Neural cell (in vitro differentiated cells): ENCODE results near the gene HTR2B. TPM values are rescaled to one million over a fixed set of nuclear protein-coding genes. Genes with fewer than 3 reads are reported as not detected.

Experiments
- H2AFZ ChIP-seq: fragments of 200-600, 300-800 bp; sonication (generic), shearing (Covaris generic); 2 replicates; pipeline ENCODE4 v1.6.0; 2014; ENCODE audit warnings: low read depth, mild to moderate bottlenecking, antibody characterized with exemption, low read length, moderate library complexity
- H3F3A ChIP-seq: fragments of 200-600 bp; shearing (Covaris generic); 2 replicates; pipeline ENCODE4 v1.6.1; 2016; ENCODE audit warnings: mild to moderate bottlenecking, moderate library complexity, mixed read lengths, antibody characterized with exemption, low read length; ENCODE audit not compliant: insufficient read depth, poor library complexity, severe bottlenecking
- H3K27ac ChIP-seq: fragments of 200-600, 300-800 bp; sonication (generic), shearing (Covaris generic); 2 replicates; pipeline ENCODE4 v1.5.1; 2014; ENCODE audit warnings: mild to moderate bottlenecking, low read length, moderate library complexity
- H3K27me3 ChIP-seq: fragments of 300-800, 200-600 bp; sonication (generic), shearing (Covaris generic); 2 replicates; pipeline ENCODE4 v1.6.0; 2014; ENCODE audit warnings: mild to moderate bottlenecking, low read depth, low read length, moderate library complexity; ENCODE audit not compliant: insufficient read depth
- H3K36me3 ChIP-seq: fragments of 300-800, 200-600 bp; sonication (generic), shearing (Covaris generic); 2 replicates; pipeline ENCODE4 v1.5.1; 2014; ENCODE audit warnings: mild to moderate bottlenecking, antibody characterized with exemption, low read length, moderate library complexity; ENCODE audit not compliant: insufficient read depth
- H3K4me2 ChIP-seq: fragments of 300-800, 200-600 bp; sonication (generic), shearing (Covaris generic); 2 replicates; pipeline ENCODE4 v1.6.0; 2014; ENCODE audit warnings: mild to moderate bottlenecking, low read length
- H3K4me3 ChIP-seq: fragments of 300-800, 200-600 bp; sonication (generic), shearing (Covaris generic); 2 replicates; pipeline ENCODE4 v1.5.1; 2014; ENCODE audit warnings: mild to moderate bottlenecking, low read length, moderate library complexity
- H3K79me2 ChIP-seq: fragments of 200-600 bp; shearing (Covaris generic); replicated peaks from 2 replicates; pipeline ENCODE4 v1.6.0; 2014; ENCODE audit warnings: mild to moderate bottlenecking, low read length, moderate library complexity; ENCODE audit not compliant: insufficient read depth
- H3K9ac ChIP-seq: fragments of 300-800, 200-600 bp; sonication (generic), shearing (Covaris generic); 2 replicates; pipeline ENCODE4 v1.6.1; 2016; ENCODE audit warnings: mild to moderate bottlenecking, low read length, mixed read lengths
- H3K9me2 ChIP-seq: fragments of 200-600 bp; shearing (Covaris generic); 2 replicates; pipeline ENCODE4 v1.6.1; 2016; ENCODE audit warnings: mild to moderate bottlenecking, low read length, mixed read lengths; ENCODE audit not compliant: insufficient read depth
- H3K9me3 ChIP-seq: fragments of 200-600, 300-800 bp; sonication (generic), shearing (Covaris generic); 2 replicates; pipeline ENCODE4 v1.6.1; 2016; ENCODE audit warnings: mild to moderate bottlenecking, mixed run types, low read length, moderate library complexity, mixed read lengths
- H4K20me1 ChIP-seq: fragments of 200-600 bp; shearing (Covaris generic); 2 replicates; pipeline ENCODE4 v1.6.1; 2016; ENCODE audit warnings: mild to moderate bottlenecking, mixed run types; ENCODE audit not compliant: insufficient read depth
- EP300 ChIP-seq: fragments of 450-650 bp; conservative IDR thresholded peaks from 2 replicates; pipeline ENCODE4 v1.6.1; 2014; ENCODE audit warnings: antibody characterized with exemption, mild to moderate bottlenecking, moderate library complexity; ENCODE audit not compliant: poor library complexity, severe bottlenecking
- EZH2 ChIP-seq: fragments of 200-600, 300-800 bp; shearing (Covaris generic), sonication (generic); IDR thresholded peaks from 2 replicates; pipeline ENCODE4 v1.6.1; 2014; ENCODE audit warnings: antibody characterized with exemption, low read length, borderline replicate concordance, mild to moderate bottlenecking; ENCODE audit not compliant: insufficient read depth, poor library complexity, severe bottlenecking
- MXI1 ChIP-seq: fragments of 450-650 bp; conservative IDR thresholded peaks from 2 replicates; pipeline ENCODE4 v1.6.1; 2014; ENCODE audit warnings: antibody characterized with exemption, mild to moderate bottlenecking; ENCODE audit not compliant: poor library complexity, severe bottlenecking
- POLR2AphosphoS5 ChIP-seq: IDR thresholded peaks from 2 replicates; pipeline ENCODE4 v1.6.1; 2012
- RAD21 ChIP-seq: fragments of 450-650 bp; conservative IDR thresholded peaks from 2 replicates; pipeline ENCODE4 v1.6.1; 2014; ENCODE audit warnings: antibody characterized with exemption, mild to moderate bottlenecking, moderate library complexity
- SMC3 ChIP-seq: fragments of 450-650 bp; conservative IDR thresholded peaks from 2 replicates; pipeline ENCODE4 v1.6.1; 2014; ENCODE audit warnings: antibody characterized with exemption, mild to moderate bottlenecking, moderate library complexity; ENCODE audit not compliant: poor library complexity
- TAF1 ChIP-seq: IDR thresholded peaks from 2 replicates; pipeline ENCODE4 v1.6.1; 2012; ENCODE audit warnings: low read depth
- polyA plus RNA-seq: library from polyadenylated mRNA; depleted of rRNA; stranded (reverse); fragments of >200 nt; gene quantifications from 2 replicates; pipeline ENCODE4 v1.2.3, GENCODE V29; 2014
- TF ChIP-seq, protein P1 (sequence below): IDR thresholded peaks from 2 replicates; pipeline ENCODE4 v1.6.1; 2012; ENCODE audit warnings: borderline replicate concordance
- TF ChIP-seq, protein P2 (sequence below): fragments of 450-650 bp; IDR thresholded peaks from 2 replicates; pipeline ENCODE4 v1.5.1; 2014; ENCODE audit warnings: antibody characterized with exemption, mild to moderate bottlenecking, moderate library complexity; ENCODE audit not compliant: poor library complexity, severe bottlenecking

HTR2B gene
- polyA plus RNA-seq, 1 donor from 2014 or later = not detected

DNA sequence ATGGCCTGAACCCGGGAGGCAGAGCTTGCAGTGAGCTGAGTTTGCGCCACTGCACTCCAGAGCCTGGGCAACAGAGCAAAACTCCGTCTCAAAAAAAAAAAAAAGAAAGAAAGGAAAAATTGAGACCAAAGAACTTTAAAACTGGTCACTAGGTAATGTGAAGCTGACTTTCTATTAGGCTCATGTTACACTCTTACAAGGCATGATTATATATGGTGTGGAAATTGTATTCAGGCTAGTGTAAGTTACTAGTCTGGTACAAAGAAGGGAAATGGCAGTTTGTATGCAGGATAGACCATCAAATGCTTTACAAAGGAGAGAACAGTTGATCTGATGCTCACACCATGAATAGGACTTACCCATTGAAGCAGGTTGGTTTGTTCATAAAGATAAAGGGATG, 38.2 kb upstream of the HTR2B start:
- Histone ChIP-seq H2AFZ (no peak overlapping the region), H3K79me2 (no peaks in the 10 kb centered on the region), H3K4me3 (no peak overlapping the region), H3K27me3 (no peaks in the 10 kb centered on the region), H3K9ac (no peak overlapping the region), H4K20me1 (no peaks in the 10 kb centered on the region), H3K36me3 (no peaks in the 10 kb centered on the region), H3K9me2 (no peaks in the 10 kb centered on the region), H3K27ac (no peak overlapping the region), H3F3A (no peaks in the 10 kb centered on the region), H3K9me3 (no peaks in the 10 kb centered on the region), H3K4me2 (no peak overlapping the region)
- TF ChIP-seq POLR2AphosphoS5 (no peak), SMC3 (no peak), MXI1 (no peak), RAD21 (no peak), EP300 (no peak), TAF1 (no peak), EZH2 (no peak)
- TF ChIP-seq, protein P1, sequence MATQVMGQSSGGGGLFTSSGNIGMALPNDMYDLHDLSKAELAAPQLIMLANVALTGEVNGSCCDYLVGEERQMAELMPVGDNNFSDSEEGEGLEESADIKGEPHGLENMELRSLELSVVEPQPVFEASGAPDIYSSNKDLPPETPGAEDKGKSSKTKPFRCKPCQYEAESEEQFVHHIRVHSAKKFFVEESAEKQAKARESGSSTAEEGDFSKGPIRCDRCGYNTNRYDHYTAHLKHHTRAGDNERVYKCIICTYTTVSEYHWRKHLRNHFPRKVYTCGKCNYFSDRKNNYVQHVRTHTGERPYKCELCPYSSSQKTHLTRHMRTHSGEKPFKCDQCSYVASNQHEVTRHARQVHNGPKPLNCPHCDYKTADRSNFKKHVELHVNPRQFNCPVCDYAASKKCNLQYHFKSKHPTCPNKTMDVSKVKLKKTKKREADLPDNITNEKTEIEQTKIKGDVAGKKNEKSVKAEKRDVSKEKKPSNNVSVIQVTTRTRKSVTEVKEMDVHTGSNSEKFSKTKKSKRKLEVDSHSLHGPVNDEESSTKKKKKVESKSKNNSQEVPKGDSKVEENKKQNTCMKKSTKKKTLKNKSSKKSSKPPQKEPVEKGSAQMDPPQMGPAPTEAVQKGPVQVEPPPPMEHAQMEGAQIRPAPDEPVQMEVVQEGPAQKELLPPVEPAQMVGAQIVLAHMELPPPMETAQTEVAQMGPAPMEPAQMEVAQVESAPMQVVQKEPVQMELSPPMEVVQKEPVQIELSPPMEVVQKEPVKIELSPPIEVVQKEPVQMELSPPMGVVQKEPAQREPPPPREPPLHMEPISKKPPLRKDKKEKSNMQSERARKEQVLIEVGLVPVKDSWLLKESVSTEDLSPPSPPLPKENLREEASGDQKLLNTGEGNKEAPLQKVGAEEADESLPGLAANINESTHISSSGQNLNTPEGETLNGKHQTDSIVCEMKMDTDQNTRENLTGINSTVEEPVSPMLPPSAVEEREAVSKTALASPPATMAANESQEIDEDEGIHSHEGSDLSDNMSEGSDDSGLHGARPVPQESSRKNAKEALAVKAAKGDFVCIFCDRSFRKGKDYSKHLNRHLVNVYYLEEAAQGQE = no peak
- TF ChIP-seq, protein P2, sequence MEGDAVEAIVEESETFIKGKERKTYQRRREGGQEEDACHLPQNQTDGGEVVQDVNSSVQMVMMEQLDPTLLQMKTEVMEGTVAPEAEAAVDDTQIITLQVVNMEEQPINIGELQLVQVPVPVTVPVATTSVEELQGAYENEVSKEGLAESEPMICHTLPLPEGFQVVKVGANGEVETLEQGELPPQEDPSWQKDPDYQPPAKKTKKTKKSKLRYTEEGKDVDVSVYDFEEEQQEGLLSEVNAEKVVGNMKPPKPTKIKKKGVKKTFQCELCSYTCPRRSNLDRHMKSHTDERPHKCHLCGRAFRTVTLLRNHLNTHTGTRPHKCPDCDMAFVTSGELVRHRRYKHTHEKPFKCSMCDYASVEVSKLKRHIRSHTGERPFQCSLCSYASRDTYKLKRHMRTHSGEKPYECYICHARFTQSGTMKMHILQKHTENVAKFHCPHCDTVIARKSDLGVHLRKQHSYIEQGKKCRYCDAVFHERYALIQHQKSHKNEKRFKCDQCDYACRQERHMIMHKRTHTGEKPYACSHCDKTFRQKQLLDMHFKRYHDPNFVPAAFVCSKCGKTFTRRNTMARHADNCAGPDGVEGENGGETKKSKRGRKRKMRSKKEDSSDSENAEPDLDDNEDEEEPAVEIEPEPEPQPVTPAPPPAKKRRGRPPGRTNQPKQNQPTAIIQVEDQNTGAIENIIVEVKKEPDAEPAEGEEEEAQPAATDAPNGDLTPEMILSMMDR = no peak

DNA sequence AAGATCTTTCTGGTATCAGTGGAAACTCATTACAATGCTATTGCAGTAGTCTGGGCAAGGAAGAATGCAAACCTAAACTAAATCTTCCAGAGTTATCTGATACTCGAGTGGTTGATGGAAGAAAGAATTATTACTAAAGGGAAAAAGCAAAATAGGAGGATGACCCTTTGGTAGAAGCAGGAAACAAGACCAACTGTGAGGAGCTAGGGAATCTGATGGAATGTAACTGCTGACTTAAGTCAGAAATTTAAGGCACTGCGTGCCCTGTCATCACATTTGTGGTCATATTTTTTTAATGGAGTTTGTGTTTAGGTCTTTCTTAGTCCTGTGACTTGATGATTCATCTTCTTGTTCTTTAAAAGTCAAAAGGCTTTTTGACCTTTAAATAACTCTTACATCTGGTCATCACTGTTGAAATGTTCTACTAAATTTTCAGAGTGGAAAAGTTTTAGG, 37.1 kb upstream of the HTR2B start:
- H4K20me1 ChIP-seq = no peaks in the 10 kb centered on the region
- H3K27me3 ChIP-seq = no peaks in the 10 kb centered on the region
- no peaks in the 10 kb centered on the region for H3K36me3 ChIP-seq
- no peaks in the 10 kb centered on the region for H3F3A ChIP-seq
- H2AFZ ChIP-seq = no peak overlapping the region
- no peak overlapping the region for H3K27ac ChIP-seq
- H3K79me2 ChIP-seq = no peaks in the 10 kb centered on the region
- no peaks in the 10 kb centered on the region for H3K9me2 ChIP-seq
- no peaks in the 10 kb centered on the region for H3K9me3 ChIP-seq
- H3K4me3 ChIP-seq = no peak overlapping the region
- TF ChIP-seq, protein P2 = no peak
- TF ChIP-seq EZH2 (no peak), TAF1 (no peak), RAD21 (no peak), MXI1 (no peak), SMC3 (no peak), EP300 (no peak), POLR2AphosphoS5 (no peak)
- TF ChIP-seq, protein P1 = no peak
- no peak overlapping the region for H3K9ac ChIP-seq
- H3K4me2 ChIP-seq = no peak overlapping the region
